GM10266 (cell line): ENCODE data around the gene SLC9A9.

Source experiments
- DNase-seq: peaks from one replicate; pipeline ENCODE4 v3.0.0; 2012; ENCODE audit errors: extremely low spot score
- CTCF ChIP-seq: IDR thresholded peaks from 2 replicates; pipeline ENCODE4 v1.5.1; 2012; ENCODE audit warnings: mild to moderate bottlenecking, low read depth; ENCODE audit not compliant: control insufficient read depth, insufficient read depth; ENCODE audit errors: missing control alignments

Gene SLC9A9

GRCh38 chr3:143821862-143822261 is 26.4 kb downstream of the SLC9A9 start:
- DNase-seq = no peak
- no peak for TF ChIP-seq CTCF

GRCh38 chr3:143820466-143821221 is 27.6 kb downstream of the SLC9A9 start:
- TF ChIP-seq CTCF = no peak
- DNase-seq = no peak

DNA sequence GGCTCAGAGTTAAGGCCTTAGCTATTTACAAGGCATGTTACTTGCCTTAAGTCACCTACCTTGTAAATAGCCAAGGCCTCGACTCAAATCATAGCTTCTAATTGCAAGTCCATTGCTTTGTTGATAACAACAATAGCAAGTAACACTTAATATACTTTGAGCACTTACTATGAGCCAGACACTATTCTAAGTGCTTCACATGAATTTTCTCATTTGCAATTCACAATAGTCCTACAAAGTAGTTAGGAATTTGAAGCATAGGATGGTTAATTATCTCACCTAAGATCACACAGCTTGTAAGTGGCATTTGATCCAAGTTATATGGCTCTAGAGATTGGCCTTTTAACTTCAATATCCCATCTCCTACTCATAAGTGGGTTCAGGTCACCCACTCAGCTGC is 28.4 kb downstream of the SLC9A9 start:
- no peak for TF ChIP-seq CTCF
- no peak for DNase-seq

DNA sequence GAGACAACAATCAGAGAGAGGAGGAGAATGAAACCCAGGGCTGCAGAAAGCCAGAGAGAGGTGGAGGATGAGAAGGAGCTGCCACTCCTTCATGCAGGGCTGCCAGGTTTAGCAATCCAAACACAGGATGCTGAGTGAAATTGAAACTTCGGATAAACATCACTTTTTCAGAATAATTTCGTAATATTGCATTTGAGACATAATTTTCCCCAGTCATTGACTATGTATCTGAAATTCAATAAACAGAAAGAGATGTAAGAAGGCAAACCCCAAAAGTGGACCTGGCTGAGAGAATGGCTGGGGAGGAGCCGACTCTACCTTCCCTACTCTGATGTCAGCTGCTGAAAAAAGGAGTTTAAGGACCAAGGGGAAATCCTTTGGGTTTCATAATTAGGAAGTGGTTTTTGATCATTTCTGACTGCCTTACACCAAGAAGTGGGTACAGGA is 33.8 kb downstream of the SLC9A9 start:
- DNase-seq = no peak
- TF ChIP-seq CTCF = no peak

DNA sequence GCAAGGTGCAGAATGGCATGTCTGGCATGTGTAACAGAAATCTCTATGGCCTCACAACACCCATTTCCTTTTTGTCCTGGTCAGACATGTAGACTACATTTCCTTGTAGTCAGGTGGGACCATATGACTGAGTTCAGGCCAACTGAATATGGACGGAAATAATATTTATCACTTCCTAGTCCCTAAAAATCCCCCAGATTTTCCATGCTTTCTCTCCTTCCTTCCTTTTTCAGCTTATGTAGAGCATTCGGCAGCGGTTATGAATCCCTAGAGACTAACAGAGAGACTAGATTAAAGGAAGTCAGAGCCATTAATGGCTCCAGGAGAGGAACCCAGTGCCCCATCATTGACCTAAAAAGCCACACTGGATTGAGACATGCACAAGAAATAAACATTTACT is 35.8 kb downstream of the SLC9A9 start:
- DNase-seq = no peak
- TF ChIP-seq CTCF = no peak

GRCh38 chr3:143811602-143812001 is 36.7 kb downstream of the SLC9A9 start:
- no peak for TF ChIP-seq CTCF
- no peak for DNase-seq

DNA sequence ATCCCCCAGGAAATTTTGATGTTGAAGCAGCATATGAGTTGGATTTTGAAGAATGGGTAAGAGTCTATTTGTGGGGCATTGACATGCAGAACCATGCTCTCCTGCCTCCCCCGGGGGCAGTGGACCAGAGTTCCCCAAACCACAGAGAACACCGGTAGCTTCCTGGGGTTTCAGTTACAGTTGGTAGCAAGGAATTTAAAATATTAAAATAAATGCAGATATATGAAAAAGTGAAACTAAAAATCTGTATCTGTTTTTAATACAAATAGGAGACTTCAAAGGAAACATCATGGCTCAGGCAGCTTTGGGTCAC is 37.4 kb downstream of the SLC9A9 start:
- DNase-seq = no peak
- TF ChIP-seq CTCF = no peak
